HG02642 (cell line): ENCODE measurements around the gene IL21R.
A peak's percentile ranks its signal among the peaks of the same experiment; 100 is the strongest.

Experiments
- ATAC-seq: cut with Tn5 transposase; IDR thresholded peaks from one replicate; pipeline ENCODE4 v1.9.1; 2021; ENCODE audit warnings: mild to moderate bottlenecking; ENCODE audit not compliant: unreplicated experiment, poor library complexity

IL21R gene

GRCh38 chr16:27401768-27402568, at the start of gene IL21R:
TSS of gene IL21R (plus strand) at chr16:27402174. CDS start at chr16:27430072, 27,898 bp downstream.
- peak; percentile 60 for ATAC-seq

GRCh38 chr16:27353853-27354252, 48.1 kb upstream of the IL21R start:
- no peak for ATAC-seq

GRCh38 chr16:27355610-27356009, 46.4 kb upstream of the IL21R start:
- ATAC-seq: no peak

GRCh38 chr16:27356794-27357193, 45.2 kb upstream of the IL21R start:
- ATAC-seq: no peak

- ATAC-seq: no peak
Measured at GRCh38 chr16:27359051-27359450, 42.9 kb upstream of the IL21R start.

- ATAC-seq: no peak
Measured at GRCh38 chr16:27359615-27360014, 42.4 kb upstream of the IL21R start.

GRCh38 chr16:27361987-27362386, 40.0 kb upstream of the IL21R start:
- ATAC-seq: no peak

- ATAC-seq: no peak
Measured at GRCh38 chr16:27362570-27363245, 39.3 kb upstream of the IL21R start.

- ATAC-seq: no peak
Measured at GRCh38 chr16:27363246-27363632, 38.7 kb upstream of the IL21R start.

GRCh38 chr16:27363797-27364196, 38.2 kb upstream of the IL21R start:
- no peak for ATAC-seq

- no peak for ATAC-seq
Measured at GRCh38 chr16:27364493-27365141, 37.4 kb upstream of the IL21R start.

GRCh38 chr16:27365142-27366089, 36.6 kb upstream of the IL21R start:
- no peak for ATAC-seq

- peak; percentile 10 for ATAC-seq
Measured at GRCh38 chr16:27366687-27367460, 35.1 kb upstream of the IL21R start.

- peak; percentile 78 for ATAC-seq
Measured at GRCh38 chr16:27367461-27368357, 34.3 kb upstream of the IL21R start.

- ATAC-seq: no peak
Measured at GRCh38 chr16:27368358-27368722, 33.6 kb upstream of the IL21R start.

- ATAC-seq: no peak
Measured at GRCh38 chr16:27369806-27370205, 32.2 kb upstream of the IL21R start.

- no peak for ATAC-seq
Measured at GRCh38 chr16:27370318-27370717, 31.7 kb upstream of the IL21R start.

GRCh38 chr16:27373312-27373711, 28.7 kb upstream of the IL21R start:
- ATAC-seq: no peak
